Glomerular visceral epithelial cell (primary cell): Measurements from ENCODE around the gene P2RX2.

Experiments
- DNase-seq: peaks from one replicate; pipeline ENCODE4 v3.0.0-alpha.2; 2016; ENCODE audit errors: extremely low spot score

Gene P2RX2

DNA sequence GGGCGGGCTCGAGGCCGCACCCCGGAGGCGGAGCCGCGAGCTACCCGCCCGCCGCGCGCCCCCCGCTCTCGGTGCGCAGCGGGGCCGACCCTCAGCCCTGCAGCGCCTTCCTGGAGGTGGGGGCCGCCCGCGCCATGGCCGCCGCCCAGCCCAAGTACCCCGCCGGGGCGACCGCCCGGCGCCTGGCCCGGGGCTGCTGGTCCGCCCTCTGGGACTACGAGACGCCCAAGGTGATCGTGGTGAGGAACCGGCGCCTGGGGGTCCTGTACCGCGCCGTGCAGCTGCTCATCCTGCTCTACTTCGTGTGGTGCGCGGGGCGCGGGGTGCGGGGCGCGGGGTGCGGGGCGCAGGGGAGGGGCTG lies at the start of gene P2RX2:
Gene P2RX2 (plus strand): TSS at position 94 of the 361 bp plus-strand sequence. CDS start 41 bp downstream, at position 135.
- DNase-seq, result no peak

DNA sequence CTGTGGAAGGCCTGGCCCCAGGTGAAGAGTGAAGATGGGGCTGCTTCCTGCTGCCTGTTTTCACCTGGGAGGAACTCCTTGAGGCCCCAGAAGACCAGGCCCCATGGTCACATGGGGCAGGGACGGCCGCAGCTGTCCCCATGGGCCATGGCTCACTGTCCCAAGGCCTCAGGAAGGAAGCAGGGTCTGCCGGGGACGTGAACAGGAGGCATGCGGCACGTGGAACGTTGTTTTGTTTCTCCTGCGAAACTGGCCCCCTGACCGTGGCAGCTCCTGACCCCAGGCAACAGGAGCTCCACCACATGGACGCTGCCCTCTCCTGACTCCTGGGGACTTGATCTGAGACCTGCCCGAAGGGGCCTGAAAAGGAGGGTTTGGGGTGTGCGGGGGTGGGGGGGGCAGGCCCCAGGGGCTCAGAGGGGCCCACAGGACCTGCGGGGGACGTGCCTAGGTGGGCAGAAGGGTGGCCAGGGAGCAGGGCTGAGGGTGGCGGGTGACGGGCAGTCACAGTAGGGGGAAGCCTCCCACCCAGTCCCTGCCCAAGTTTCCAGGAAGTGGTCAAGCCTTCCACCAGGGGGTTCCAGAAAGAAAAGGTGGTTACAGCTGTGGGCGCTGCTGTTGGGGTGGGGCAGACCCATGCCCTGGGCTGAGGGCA lies 49.6 kb upstream of the P2RX2 start:
- no peak for DNase-seq

DNA sequence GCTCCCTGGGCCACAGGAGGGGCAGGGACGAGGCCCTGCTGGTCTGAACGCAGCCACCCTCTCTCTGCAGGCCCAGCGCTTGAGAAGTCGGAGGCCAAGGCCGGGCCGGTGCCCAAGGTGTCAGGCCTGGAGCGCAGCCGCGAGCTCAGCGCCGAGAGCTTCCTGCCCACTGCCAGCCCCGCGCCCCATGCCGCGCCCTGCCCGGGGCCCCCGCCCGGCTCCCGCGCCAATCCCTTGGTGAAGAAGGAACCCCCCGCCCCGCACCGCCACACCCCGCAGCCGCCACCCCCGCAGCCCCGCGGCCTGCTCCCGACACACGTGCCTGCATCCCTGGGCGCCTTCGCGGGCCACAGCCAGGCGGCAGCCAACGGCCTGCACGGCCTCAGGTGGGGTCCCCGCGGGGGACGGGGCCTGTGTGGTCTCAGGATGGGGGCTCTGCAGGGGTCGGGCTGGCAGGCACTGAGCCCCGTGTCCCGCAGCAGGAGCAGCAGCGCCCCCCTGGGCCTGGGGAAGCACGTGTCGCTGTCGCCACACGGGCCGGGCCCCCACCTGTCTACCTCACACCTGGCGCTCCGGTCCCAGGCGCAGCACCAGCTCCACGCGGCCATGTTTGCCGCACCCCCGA lies 48.6 kb upstream of the P2RX2 start:
- no peak for DNase-seq

DNA sequence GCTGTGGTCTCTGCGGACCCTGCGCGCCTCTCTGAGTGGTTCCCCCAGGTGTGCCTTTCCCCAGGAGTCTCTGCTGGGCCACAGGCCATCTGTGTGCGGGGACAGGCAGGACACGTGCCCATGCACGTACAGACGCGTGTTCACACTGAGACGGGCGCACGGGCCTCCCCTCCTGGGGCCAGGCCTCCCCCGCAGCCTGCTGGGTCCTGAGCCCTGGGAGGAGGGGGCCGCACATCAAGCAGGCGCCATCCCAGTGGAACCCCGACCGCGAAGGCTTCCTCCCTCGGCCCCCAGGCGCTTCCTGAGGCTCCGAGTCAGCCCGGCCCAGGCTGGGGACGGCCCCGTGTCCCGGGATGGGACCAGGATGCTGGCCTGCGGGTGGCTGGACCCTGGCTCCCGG lies 47.9 kb upstream of the P2RX2 start:
- no peak for DNase-seq

DNA sequence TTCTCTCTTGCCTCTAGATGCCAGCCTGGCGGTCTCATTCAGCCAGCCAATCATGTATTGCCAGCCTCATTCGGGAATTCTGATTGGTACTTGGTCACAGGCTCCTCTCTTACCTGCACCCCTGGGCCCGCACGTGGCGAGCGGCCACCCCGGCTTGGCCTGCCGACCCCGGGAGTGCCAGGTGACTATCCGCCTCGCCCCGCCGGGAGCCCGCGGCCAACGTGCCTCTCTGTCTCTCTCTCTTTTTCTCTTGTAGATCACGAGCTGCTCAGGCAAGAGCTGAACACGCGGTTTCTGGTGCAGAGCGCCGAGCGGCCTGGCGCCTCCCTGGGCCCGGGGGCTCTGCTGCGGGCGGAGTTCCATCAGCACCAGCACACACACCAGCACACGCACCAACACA lies 47.5 kb upstream of the P2RX2 start:
- DNase-seq, result no peak

DNA sequence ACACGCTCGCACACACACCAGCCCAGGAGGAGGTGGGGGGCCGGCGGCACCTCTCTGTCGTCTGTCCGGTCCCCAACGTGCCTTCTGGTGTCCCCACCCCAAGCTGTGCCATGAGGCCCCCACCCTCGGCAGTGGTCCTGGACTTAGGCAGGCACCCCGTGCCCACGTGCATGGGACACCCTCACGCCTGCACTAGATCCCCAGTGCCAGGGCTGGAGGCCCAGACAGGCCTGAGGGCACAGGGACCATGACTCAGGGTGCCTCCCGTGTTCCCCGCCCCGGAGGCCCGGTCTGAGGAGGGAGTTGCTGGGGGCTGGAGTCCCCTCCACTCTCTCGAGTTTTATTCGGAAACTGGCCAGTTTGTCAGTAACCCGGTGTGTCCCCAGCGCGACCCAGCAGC lies 47.0 kb upstream of the P2RX2 start:
- DNase-seq, result no peak

DNA sequence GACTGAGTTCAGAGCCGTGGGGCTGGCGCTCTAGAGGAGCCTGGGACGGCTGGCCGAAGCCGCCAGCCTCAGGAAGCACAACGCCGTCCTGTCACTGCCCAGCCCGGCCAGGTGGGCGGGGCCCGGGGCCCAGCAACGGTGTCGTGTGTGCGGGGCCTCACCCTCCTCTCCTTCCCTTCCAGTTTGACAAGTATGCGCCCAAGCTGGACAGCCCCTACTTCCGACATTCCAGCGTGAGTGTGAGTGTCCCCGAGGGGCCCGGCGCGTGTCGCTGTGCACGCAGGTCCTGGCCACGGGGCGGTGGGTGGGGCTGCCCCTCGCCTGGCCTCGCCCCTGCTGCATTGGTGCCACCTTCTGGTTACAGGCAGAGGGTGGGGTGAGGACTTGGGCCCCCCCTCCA lies 46.5 kb upstream of the P2RX2 start:
- no peak for DNase-seq

DNA sequence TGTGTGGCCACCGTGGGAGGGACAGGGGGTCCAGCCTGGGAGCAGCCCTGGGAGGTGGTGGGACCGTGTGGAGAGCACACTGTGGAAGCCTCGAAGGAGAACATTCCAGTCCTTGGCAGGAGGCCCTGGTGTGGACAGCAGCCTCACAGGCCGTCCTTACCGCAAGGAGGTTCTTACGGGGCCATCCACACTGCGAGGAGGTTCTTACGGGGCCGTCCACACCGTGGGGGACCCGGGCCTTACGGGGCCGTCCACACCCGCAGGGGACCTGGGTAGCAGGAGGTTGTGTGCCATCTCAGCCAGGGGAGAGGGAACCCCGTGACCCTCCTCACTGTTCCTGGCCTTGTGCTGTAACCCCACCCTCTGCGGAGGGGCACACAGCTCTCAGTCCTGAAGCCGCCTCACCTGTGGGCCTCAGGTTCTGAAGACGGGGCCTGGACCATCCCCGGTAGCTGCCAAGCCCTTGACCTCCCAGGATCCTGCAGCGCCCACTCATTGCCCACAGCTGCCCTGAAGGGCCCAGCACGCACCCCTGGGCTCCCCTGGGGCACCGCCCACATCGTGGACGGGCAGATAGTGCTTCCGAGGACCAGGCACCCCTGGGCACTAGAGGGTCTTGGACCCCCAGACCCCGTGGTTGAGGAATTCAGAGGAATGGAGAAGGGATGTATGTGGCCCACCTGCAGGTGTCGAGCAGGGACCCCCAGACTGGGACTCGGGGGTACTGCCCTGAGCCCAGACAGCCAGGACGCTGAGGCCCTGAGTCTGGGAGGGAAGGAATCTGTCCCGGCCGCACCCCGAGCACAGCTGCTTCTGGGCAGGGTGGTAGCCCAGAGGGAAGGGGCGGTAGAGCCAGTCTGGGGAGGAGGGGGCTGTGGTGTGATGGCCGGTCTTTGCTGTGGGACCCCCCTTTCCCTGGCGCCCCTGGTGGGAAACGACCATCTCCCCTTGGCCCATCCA lies 45.5 kb upstream of the P2RX2 start:
- DNase-seq, result no peak

DNA sequence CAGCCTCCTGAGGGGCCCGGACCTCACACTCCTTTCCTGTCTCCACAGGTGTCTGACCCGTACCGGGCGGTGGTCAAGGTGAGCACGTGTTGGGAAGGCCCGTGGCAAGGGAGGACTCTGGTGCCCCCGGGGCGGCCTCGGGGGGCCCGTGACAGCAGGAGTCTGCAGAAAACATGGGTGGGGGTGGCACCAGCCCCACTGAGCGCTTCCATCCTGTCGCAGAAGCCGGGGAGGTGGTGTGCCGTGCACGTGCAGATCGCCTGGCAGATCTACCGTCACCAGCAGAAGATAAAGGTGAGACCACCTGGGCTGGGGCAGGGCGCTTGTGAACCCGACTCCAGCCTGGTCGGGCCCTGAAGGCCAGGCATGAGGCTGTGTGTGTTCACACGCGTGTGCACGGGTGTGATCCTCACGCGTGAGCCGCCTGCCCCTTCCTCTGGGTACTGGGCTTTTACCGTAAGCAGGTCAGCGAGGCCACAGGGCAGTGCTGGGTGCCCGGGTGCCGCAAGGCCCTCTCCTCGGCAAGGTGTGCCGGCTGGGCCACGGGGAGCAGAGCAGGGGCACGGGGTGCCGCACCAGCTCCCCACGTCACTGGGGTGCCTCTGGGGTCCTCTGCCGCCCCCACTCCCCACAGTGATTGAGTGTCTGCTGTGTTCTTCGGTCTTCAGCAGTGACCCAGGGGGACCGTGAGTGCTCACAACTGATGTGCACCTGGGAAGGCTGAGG lies 44.1 kb upstream of the P2RX2 start:
- DNase-seq, result no peak

DNA sequence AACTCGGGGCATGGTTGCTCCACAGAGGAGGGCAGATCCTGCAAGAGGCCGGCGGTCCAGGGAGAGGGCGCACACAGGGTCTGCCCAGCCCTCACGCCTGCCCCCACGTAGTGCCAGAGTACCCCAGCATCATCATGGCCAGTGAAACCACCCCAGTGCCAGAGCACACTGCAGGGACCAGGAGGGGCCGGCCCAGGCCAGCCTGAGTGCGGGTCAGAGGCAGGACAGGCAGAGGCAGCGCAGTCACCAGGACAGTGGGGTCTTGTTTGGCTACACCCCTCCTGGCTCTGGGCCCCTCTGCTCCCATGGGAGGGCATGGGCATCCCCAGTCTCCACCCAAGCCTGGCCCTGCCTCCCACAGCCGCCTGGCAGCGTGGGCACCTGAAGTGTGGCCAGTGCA lies 42.9 kb upstream of the P2RX2 start:
- DNase-seq, result no peak

DNA sequence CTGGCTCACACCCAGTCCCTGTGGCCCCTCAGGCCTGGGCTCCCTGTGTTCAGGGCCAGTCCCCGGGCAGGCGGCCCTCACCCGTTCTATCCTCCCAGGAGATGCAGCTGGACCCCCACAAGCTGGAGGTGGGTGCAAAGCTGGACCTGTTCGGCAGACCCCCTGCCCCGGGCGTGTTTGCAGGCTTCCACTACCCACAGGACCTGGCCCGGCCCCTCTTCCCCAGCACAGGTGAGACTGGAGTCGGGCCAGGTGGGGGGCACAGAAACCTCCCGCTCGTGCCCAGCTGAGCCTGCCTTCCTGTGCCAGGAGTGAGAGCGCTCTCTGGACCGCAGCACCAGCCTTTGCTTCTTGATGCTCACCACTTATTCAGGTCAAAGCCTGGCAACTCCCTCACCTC lies 41.9 kb upstream of the P2RX2 start:
- no peak for DNase-seq

DNA sequence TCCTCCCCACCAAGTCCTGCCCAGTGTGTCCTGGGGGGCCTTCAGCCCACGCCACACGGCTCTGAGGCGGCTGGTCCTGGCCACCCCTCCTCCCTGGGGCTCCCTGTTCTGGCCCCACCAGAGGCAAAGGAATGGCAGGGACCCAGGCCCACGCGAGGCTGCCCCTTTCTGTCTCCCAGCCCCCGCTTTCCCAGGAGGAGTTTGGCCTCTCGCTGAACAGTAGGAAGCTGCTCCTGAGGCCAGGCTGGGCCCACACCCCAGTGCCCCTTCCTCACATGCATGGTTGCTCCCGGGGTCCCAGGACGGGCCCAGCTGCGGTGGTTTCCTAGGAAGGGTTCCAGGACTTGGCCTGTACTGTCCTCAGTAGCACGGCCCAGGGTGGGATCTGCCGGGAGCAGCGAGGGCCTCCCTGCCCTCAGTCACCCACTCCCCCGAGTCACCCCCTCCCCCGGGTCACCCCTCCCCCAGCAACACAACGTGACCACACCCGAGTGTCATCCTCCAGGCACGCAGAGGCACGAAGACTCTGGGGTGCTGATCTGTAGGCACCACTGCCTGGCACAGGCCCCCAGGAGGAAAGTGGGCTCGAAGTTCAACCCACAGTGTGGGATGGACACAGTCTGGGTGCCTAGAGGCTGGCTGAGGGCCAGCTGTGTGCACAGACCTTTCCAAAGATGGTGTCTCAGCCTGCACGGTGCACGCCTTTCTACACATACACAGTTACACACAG lies 41.2 kb upstream of the P2RX2 start:
- no peak for DNase-seq

DNA sequence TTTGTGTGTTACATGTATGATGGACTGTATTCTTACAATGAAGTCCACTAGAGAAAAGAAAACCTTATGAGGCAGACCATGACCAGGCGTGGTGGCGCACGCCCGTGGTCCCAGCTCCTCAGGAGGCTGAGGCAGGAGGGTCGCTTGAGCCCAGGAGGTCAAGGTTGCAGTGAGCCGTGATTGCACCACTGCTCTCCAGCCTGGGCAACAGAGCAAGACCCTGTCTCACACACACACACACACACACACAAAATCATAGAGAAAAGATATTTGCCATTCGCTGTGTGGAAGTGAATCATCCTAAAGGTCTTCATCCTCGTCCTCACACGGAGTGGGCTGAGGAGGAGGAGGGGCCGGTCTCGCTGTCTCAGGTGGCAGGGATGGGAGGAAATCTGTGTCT lies 40.5 kb upstream of the P2RX2 start:
- no peak for DNase-seq

DNA sequence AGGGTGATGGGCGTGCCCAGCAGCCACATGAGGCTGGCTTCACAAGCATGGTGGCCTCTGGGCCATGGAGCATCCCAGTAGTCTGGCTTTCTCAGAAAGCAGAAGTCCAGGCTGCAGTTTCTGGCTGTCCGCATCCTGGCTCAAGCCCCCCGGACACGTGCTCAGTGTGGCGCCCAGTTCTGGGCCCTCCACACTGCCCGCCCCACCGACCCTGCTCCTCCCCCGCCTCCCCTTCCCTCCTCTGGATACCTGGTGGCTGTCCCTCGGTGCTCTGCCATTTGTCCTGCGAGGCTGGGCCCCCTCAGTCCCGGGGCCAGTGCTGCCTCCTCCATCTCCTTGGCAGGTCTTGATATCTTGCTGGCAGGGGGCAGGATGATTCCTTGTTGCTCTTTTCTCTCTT lies 39.8 kb upstream of the P2RX2 start:
- DNase-seq, result no peak

DNA sequence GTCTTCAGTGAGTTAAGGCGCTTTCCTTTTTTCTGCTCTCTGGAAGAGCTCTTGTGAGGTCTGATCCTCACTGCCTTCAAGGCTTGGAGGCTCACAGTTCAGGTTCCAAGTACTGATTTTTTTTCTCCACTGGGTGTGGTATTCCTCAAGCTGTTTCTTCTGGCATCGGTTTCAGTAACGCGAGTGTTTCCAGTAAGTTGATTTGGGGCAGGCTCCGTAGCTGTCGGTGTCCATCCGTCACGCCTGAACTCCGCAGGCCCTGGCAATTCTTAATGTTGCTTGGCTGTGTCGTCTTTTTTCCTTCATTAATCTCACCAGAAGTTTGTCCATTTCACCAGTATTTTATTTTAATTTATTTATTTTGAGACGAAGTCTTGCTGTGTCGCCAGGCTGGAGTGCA lies 38.8 kb upstream of the P2RX2 start:
- DNase-seq, result no peak

DNA sequence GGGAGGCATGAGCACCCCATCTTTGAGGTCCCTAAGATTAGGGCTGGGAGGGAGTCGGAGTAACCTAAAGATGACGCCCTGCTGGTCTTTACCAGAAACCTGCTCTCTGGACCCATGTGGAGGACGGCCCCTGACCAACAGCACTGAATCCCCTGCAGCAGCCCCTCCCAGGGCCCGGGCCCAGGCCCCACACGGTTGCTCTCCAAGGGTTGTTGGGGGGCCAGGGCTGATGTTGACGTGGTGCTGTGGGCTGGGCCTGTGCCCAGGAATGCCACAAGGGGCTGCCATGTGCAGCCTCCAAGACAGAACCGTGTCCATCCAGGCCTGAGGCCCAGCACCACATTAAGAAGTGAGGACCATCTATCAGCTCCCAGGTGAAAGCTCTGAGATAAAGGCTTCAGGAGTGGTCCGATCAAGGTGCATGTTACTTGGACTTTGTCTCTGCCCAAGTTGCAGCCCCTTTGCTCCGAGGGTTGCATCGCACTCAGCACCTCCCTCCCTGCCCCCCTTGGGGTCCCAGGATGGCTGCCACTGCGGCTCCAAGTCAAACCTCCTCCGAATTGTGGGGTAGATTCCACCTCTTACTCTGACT lies 37.8 kb upstream of the P2RX2 start:
- DNase-seq, result no peak

DNA sequence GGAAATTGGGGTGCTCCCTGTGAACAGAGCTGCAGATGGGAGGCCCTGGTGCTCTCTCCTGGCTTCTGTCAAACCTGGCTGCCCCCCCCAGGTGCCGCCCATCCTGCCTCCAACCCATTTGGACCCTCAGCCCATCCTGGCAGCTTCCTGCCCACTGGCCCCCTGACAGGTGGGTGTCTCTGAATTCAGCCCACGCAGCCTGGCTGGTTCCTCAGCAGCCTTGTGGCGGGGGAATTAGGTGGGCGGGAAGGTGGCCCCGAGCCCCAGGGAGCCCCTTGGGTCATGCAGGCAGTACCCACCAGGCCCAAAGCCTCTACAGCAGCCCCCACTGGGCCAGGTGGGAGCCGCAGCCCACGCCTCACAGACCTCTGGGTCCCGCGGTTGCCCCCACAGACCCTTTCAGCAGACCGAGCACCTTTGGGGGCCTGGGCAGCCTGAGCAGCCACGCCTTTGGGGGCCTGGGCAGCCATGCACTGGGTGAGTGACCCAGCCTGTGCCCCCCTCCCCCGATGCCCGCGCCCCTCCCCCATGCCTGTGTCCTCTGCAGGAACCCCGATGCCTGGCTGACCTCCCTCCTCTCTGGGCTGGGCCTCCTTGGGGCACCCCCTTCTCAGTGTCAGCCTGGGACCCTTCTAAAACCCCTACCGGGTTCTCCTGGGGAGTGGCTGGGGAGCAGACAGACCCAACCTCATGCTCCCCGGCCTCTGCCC lies 37.1 kb upstream of the P2RX2 start:
- no peak for DNase-seq

DNA sequence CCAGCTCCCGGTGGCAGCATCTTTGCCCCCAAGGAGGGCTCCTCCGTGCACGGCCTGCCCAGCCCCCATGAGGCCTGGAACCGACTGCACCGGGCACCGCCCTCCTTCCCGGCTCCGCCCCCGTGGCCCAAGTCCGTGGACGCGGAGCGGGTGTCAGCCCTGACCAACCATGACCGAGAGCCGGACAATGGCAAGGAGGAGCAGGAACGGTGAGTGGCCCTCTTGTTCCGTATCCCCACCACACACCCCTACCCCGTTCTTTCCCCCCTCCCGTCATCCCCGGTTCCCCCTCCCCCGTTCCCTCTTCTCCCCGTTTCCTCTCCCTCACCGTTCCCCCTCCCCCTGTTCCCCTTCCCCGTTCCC lies 36.5 kb upstream of the P2RX2 start:
- no peak for DNase-seq

DNA sequence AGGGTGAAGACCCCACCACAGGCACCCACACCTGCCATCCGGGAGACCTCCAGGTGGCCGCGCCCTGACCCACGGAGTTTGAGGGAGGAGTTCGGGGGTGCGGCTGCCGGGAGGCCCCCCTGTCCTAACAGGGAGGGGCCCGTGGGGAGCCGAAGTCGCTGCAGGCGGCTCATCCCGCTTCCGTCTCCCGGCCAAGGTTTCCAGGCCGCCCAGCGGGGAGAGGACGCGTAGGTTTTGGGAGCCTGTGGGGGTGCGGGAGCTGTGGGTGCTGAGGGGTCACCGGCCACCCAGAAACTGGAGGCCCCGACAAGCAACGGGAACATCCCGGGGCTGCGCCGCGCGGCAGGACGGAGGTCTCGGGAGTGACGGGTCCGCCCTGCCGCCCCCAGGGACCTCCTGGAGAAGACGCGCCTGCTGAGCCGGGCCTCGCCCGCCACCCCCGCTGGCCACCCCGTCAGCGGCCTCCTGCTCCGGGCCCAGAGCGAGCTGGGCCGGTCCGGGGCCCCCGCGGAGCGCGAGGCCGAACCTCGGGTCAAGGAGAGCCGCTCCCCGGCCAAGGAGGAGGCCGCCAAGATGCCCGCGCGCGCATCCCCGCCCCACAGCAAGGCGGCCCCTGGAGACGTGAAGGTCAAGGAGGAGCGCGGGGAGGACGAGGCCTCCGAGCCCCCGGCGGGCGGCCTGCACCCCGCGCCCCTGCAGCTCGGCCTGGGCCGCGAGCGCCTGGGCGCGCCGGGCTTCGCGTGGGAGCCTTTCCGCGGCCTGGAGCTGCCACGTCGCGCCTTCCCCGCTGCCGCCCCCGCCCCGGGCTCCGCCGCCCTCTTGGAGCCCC lies 35.8 kb upstream of the P2RX2 start:
- DNase-seq, result no peak

DNA sequence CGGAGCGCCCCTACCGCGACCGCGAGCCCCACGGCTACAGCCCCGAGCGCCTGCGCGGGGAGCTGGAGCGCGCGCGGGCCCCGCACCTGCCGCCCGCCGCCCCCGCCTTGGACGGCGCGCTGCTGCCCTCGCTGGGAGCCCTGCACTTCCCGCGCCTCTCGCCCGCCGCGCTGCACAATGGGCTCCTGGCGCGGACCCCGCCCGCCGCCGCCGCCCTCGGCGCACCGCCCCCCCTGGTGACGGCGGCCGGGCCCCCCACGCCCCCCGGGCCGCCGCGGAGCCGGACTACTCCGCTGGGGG lies 35.2 kb upstream of the P2RX2 start:
- no peak for DNase-seq
